GM19463 (cell line): ENCODE results near the gene ABCD3.
"Not testable (repeated sequence)": the region's sequence is repeated elsewhere in the genome, so short reads cannot be mapped to it uniquely, and the experiment has no call there.

Experiments
- ATAC-seq: cut with Tn5 transposase; IDR thresholded peaks from one replicate; pipeline ENCODE4 v1.9.1; 2021; ENCODE audit warnings: mild to moderate bottlenecking, moderate library complexity; ENCODE audit not compliant: unreplicated experiment

The ABCD3 gene

GRCh38 chr1:94413311-94413710 lies 4.9 kb upstream of the ABCD3 start:
- ATAC-seq, result no peak

GRCh38 chr1:94416901-94417727 lies 1.1 kb upstream of the ABCD3 start:
- ATAC-seq, result no peak

- ATAC-seq, result no peak
Observed at GRCh38 chr1:94417728-94417977, 536 bp upstream of the ABCD3 start.

- peak; percentile 17 for ATAC-seq
Observed at GRCh38 chr1:94418664-94419655, 771 bp downstream of the ABCD3 start.

- no peak for ATAC-seq
Observed at GRCh38 chr1:94422115-94422820, 4.1 kb downstream of the ABCD3 start.

GRCh38 chr1:94425821-94426484 lies 7.8 kb downstream of the ABCD3 start:
- ATAC-seq, result no peak

GRCh38 chr1:94426485-94426870 lies 8.3 kb downstream of the ABCD3 start:
- not testable (repeated sequence) for ATAC-seq

- ATAC-seq, result no peak
Observed at GRCh38 chr1:94428441-94428840, 10.3 kb downstream of the ABCD3 start.

GRCh38 chr1:94428927-94429528 lies 10.8 kb downstream of the ABCD3 start:
- ATAC-seq, result not testable (repeated sequence)

GRCh38 chr1:94430066-94430465 lies 11.9 kb downstream of the ABCD3 start:
- ATAC-seq, result not testable (repeated sequence)

- no peak for ATAC-seq
Observed at GRCh38 chr1:94433866-94434265, 15.7 kb downstream of the ABCD3 start.

GRCh38 chr1:94434365-94435045 lies 16.3 kb downstream of the ABCD3 start:
- no peak for ATAC-seq

GRCh38 chr1:94438692-94439276 lies 20.6 kb downstream of the ABCD3 start:
- no peak for ATAC-seq

GRCh38 chr1:94440088-94440487 lies 21.9 kb downstream of the ABCD3 start:
- no peak for ATAC-seq

GRCh38 chr1:94443067-94443466 lies 24.9 kb downstream of the ABCD3 start:
- not testable (repeated sequence) for ATAC-seq

GRCh38 chr1:94444819-94445218 lies 26.6 kb downstream of the ABCD3 start:
- ATAC-seq, result not testable (repeated sequence)

- ATAC-seq, result not testable (repeated sequence)
Observed at GRCh38 chr1:94445733-94446132, 27.5 kb downstream of the ABCD3 start.

GRCh38 chr1:94446177-94446576 lies 28.0 kb downstream of the ABCD3 start:
- not testable (repeated sequence) for ATAC-seq

GRCh38 chr1:94448741-94449140 lies 30.6 kb downstream of the ABCD3 start:
- not testable (repeated sequence) for ATAC-seq
